ENCODE results near the gene RFT1.

DNA sequence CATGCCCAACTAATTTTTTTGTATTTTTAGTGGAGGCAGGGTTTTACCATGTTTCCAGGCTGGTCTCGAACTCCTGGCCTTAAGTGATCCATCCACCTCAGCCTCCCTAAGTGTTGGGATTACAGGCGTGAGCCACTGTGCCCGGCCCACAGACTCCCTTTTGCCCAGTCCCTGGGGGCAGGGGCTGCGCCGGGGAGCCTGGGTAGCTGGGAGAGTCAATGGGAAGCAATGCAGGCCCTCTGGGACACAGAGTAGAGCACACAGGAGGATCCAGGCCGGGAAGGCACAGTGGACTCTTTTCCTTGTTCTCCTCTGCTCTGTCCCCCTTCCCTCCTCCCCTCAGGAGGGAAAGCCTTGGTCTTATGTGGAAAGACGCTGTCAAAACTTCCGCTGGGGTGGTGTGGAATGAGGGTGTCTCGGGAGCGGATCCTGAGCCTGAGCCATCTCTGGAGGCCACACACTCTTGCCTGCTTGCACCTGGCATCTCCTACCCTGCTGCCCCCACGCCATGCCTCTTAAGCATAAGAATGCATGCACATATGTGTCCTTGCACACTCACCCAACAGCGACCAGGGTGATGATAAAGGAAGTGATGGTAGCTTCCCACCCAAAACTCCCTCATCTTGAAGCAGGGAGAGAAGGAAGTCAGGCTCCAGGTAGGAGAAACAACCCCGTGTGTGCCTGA is 18.9 kb upstream of the RFT1 start:
- TF ChIP-seq CEBPB (IDR thresholded peaks at IDR 0.05; ENCODE audit: low read depth) (no peak), ZNF274 (IDR thresholded peaks at IDR 0.05; ENCODE audit: low read depth, low read length) (no peak), EZH2 (IDR thresholded peaks at IDR 0.05) (no peak)
- TF ChIP-seq, protein P1, sequence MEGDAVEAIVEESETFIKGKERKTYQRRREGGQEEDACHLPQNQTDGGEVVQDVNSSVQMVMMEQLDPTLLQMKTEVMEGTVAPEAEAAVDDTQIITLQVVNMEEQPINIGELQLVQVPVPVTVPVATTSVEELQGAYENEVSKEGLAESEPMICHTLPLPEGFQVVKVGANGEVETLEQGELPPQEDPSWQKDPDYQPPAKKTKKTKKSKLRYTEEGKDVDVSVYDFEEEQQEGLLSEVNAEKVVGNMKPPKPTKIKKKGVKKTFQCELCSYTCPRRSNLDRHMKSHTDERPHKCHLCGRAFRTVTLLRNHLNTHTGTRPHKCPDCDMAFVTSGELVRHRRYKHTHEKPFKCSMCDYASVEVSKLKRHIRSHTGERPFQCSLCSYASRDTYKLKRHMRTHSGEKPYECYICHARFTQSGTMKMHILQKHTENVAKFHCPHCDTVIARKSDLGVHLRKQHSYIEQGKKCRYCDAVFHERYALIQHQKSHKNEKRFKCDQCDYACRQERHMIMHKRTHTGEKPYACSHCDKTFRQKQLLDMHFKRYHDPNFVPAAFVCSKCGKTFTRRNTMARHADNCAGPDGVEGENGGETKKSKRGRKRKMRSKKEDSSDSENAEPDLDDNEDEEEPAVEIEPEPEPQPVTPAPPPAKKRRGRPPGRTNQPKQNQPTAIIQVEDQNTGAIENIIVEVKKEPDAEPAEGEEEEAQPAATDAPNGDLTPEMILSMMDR (IDR thresholded peaks at IDR 0.05 in 2 of 3, conservative IDR thresholded peaks at IDR 0.05 in 1 of 3; ENCODE audit: borderline replicate concordance in 1 of 3, insufficient read depth in 1 of 3, low read depth in 2 of 3, low read length in 2 of 3), result no peak
- TF ChIP-seq, protein P2, sequence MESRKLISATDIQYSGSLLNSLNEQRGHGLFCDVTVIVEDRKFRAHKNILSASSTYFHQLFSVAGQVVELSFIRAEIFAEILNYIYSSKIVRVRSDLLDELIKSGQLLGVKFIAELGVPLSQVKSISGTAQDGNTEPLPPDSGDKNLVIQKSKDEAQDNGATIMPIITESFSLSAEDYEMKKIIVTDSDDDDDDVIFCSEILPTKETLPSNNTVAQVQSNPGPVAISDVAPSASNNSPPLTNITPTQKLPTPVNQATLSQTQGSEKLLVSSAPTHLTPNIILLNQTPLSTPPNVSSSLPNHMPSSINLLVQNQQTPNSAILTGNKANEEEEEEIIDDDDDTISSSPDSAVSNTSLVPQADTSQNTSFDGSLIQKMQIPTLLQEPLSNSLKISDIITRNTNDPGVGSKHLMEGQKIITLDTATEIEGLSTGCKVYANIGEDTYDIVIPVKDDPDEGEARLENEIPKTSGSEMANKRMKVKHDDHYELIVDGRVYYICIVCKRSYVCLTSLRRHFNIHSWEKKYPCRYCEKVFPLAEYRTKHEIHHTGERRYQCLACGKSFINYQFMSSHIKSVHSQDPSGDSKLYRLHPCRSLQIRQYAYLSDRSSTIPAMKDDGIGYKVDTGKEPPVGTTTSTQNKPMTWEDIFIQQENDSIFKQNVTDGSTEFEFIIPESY (IDR thresholded peaks at IDR 0.05; ENCODE audit: extremely low read depth, insufficient replicate concordance, low read length), result no peak
- TF ChIP-seq, protein P3, sequence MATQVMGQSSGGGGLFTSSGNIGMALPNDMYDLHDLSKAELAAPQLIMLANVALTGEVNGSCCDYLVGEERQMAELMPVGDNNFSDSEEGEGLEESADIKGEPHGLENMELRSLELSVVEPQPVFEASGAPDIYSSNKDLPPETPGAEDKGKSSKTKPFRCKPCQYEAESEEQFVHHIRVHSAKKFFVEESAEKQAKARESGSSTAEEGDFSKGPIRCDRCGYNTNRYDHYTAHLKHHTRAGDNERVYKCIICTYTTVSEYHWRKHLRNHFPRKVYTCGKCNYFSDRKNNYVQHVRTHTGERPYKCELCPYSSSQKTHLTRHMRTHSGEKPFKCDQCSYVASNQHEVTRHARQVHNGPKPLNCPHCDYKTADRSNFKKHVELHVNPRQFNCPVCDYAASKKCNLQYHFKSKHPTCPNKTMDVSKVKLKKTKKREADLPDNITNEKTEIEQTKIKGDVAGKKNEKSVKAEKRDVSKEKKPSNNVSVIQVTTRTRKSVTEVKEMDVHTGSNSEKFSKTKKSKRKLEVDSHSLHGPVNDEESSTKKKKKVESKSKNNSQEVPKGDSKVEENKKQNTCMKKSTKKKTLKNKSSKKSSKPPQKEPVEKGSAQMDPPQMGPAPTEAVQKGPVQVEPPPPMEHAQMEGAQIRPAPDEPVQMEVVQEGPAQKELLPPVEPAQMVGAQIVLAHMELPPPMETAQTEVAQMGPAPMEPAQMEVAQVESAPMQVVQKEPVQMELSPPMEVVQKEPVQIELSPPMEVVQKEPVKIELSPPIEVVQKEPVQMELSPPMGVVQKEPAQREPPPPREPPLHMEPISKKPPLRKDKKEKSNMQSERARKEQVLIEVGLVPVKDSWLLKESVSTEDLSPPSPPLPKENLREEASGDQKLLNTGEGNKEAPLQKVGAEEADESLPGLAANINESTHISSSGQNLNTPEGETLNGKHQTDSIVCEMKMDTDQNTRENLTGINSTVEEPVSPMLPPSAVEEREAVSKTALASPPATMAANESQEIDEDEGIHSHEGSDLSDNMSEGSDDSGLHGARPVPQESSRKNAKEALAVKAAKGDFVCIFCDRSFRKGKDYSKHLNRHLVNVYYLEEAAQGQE (IDR thresholded peaks at IDR 0.05; ENCODE audit: low read depth), result no peak
- TF ChIP-seq, protein P4, sequence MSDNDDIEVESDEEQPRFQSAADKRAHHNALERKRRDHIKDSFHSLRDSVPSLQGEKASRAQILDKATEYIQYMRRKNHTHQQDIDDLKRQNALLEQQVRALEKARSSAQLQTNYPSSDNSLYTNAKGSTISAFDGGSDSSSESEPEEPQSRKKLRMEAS (IDR thresholded peaks at IDR 0.05), result no peak
